GM20000 (cell line): ENCODE data around the gene SDCCAG8.
A peak's percentile ranks its signal among the peaks of the same experiment; 100 is the strongest.

Source experiments
- DNase-seq: peaks from one replicate; pipeline ENCODE4 v3.0.0; 2012; ENCODE audit warnings: low spot score
- CTCF ChIP-seq: IDR thresholded peaks from 2 replicates; pipeline ENCODE4 v1.5.1; 2012; ENCODE audit warnings: mild to moderate bottlenecking, control low read depth; ENCODE audit errors: extremely low read depth, missing control alignments

SDCCAG8 gene

GRCh38 chr1:243501002-243501401 is 245.2 kb downstream of the SDCCAG8 start:
- no peak for TF ChIP-seq CTCF
- DNase-seq, result no peak

- no peak for TF ChIP-seq CTCF
- no peak for DNase-seq
Observed at GRCh38 chr1:243503155-243503554, 247.3 kb downstream of the SDCCAG8 start.

DNA sequence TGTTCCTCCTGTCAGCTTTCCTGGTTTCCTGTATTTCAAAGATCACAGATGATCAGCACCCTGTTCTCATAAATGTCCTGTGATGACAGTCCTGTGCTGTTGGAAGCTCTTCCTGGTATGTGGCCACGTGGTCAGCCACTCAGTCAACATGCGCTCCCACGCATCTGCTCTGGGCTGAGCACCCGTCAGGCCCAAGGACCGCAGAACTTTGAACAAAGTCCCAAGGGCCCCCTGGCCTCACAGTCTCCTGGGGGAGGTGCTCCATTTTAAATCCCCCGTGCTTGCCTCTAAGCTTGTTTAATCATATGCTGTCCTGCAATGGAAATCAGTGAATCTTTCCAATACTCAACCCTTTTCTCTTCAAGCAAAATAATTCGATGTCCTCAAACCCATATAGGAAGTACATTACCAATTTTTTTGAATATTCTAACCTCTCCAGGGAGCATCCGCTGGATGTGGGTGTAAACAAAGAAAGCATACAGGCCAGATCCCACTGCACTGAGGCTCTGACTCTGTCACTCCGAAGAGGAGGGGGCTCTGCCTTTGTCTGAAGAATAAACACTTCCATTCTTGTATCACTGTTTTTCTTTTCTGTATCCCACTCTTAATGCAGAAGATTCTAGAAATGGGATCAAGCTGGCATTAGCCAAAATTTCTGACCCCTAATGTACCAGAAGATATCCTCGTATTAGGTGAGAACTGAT is 250.3 kb downstream of the SDCCAG8 start:
- no peak for TF ChIP-seq CTCF
- DNase-seq, result peak; percentile 55

DNA sequence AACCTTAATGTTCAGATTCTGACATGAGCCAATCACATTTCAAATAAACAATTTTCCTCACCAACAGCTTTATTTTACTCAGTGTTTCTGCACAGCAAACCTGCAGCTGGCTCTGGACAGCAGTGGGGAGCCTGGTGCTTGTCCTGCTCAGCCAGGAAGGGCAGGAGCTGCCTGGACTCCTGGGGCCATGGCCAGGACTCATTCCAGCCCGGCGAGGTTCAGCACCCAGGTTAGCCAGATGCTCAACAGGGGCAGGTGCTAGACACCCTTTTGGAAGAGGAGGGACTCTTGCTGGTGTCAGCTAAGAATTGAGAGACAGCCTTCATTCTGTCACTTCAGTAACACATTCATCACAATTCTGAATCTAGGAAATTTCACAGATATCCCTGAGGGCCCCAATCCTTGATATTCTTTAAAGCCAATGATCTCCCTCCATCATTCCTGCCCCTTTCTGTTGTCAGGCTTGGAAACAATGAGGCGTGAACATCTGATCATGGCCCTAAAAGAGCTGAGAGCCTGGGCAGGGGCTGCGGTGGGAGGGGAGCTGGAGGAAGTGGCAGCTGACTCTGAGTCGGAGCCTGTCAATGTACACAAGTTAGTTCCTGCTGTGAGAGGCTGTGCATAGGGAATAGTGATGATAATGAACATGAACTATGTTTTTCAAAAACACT is 251.3 kb downstream of the SDCCAG8 start:
- TF ChIP-seq CTCF, result no peak
- DNase-seq, result no peak

- no peak for DNase-seq
- TF ChIP-seq CTCF, result no peak
Observed at GRCh38 chr1:243507672-243508302, 251.9 kb downstream of the SDCCAG8 start.

DNA sequence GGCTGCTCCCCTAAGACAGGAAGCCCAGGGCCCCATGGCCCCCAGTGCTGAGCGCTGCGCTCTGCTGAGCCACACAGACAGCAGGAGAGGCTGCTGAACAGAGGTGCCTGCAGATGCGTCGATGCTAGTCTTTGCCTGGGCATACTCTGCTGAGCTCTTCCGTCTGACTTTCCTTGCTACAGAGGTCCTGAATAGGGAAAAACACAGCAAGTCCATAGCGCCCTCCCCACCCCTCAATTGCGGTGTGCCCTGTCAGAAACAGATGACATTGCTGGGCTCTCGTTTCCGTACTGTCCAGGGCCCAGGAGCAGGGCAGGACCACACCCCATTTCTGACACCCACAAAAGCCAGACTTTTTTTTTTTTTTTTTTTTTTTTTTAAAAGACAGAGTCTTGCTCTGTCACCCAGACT is 252.5 kb downstream of the SDCCAG8 start:
- DNase-seq, result peak; percentile 48
- TF ChIP-seq CTCF, result no peak

GRCh38 chr1:243508943-243509342 is 253.1 kb downstream of the SDCCAG8 start:
- DNase-seq, result no peak
- no peak for TF ChIP-seq CTCF
